WTC11 (cell line): ENCODE results near the gene PTPRT. TPM values are rescaled to one million over a fixed set of nuclear protein-coding genes. Genes with fewer than 3 reads are reported as not detected.

ENCODE experiments used
- ATAC-seq: fragments of 200-7000 bp; cut with Tn5 transposase; 2 replicates; pipeline ENCODE4 v1.10.0; 2021; ENCODE audit warnings: mild to moderate bottlenecking, moderate library complexity
- CTCF ChIA-PET: fragments of 300-600 bp; sonication (Branson Sonifier 250); formaldehyde crosslinking; loops from one replicate; lab custom pipeline; 2021; ENCODE audit warnings: antibody characterized with exemption; lab: Charles Lee
- POLR2A ChIA-PET: fragments of 350-600 bp; sonication (Branson Sonifier 250); formaldehyde crosslinking; loops from one replicate; lab custom pipeline; 2021; ENCODE audit warnings: antibody characterized with exemption; lab: Charles Lee
- DNase-seq: peaks from one replicate; pipeline ENCODE4 v3.0.0; 2021; ENCODE audit warnings: low spot score
- H3K27ac Mint-ChIP-seq: 2 replicates; pipeline ENCODE4 v1.8.0; 2021; ENCODE audit warnings: mixed read lengths
- H3K27me3 Mint-ChIP-seq: 2 replicates; pipeline ENCODE4 v1.8.0; 2021; ENCODE audit warnings: low read depth, mild to moderate bottlenecking, moderate library complexity, mixed read lengths
- H3K36me3 Mint-ChIP-seq: 2 replicates; pipeline ENCODE4 v1.8.0; 2021; ENCODE audit warnings: mixed read lengths
- H3K4me1 Mint-ChIP-seq: 2 replicates; pipeline ENCODE4 v1.8.0; 2022; ENCODE audit warnings: mixed read lengths
- H3K4me3 Mint-ChIP-seq: 2 replicates; pipeline ENCODE4 v1.8.0; 2021; ENCODE audit warnings: mild to moderate bottlenecking, moderate library complexity, mixed read lengths
- H3K9me3 Mint-ChIP-seq: 2 replicates; pipeline ENCODE4 v1.8.0; 2021; ENCODE audit warnings: mixed read lengths
- AFF4 ChIP-seq: sonication (generic); formaldehyde crosslinking; IDR thresholded peaks from 2 replicates; pipeline ENCODE4 v1.8.1; 2023; ENCODE audit warnings: mild to moderate bottlenecking, missing genetic modification reagents, borderline replicate concordance
- AR ChIP-seq: fragments of 250-450 bp; sonication (Bioruptor Pico); IDR thresholded peaks from 2 replicates; pipeline ENCODE4 v1.9.0; 2021; ENCODE audit warnings: mild to moderate bottlenecking
- CBFB ChIP-seq: sonication (generic); formaldehyde crosslinking; IDR thresholded peaks from 2 replicates; pipeline ENCODE4 v1.8.1; 2022; ENCODE audit warnings: mild to moderate bottlenecking, low read depth, missing genetic modification reagents
- FOXP4 ChIP-seq: sonication (generic); formaldehyde crosslinking; IDR thresholded peaks from 2 replicates; pipeline ENCODE4 v1.8.0; 2022; ENCODE audit warnings: mild to moderate bottlenecking, missing genetic modification reagents
- NFE2L1 ChIP-seq: sonication (generic); formaldehyde crosslinking; IDR thresholded peaks from 2 replicates; pipeline ENCODE4 v1.8.1; 2023; ENCODE audit warnings: missing genetic modification reagents
- PREB ChIP-seq: sonication (generic); formaldehyde crosslinking; IDR thresholded peaks from 2 replicates; pipeline ENCODE4 v1.8.1; 2022; ENCODE audit warnings: mild to moderate bottlenecking, missing genetic modification reagents, moderate library complexity, borderline replicate concordance
- SP1 ChIP-seq: sonication (generic); formaldehyde crosslinking; conservative IDR thresholded peaks from 2 replicates; pipeline ENCODE4 v1.8.1; 2022; ENCODE audit warnings: missing genetic modification reagents
- TCF7 ChIP-seq: sonication (generic); formaldehyde crosslinking; IDR thresholded peaks from 2 replicates; pipeline ENCODE4 v1.8.0; 2022; ENCODE audit warnings: mild to moderate bottlenecking, low read depth, missing genetic modification reagents, moderate library complexity
- TP53 ChIP-seq: sonication (generic); formaldehyde crosslinking; IDR thresholded peaks from 2 replicates; pipeline ENCODE4 v1.8.1; 2023; ENCODE audit warnings: mild to moderate bottlenecking, missing genetic modification reagents
- ZBTB43 ChIP-seq: sonication (generic); formaldehyde crosslinking; IDR thresholded peaks from 2 replicates; pipeline ENCODE4 v1.8.1; 2023; ENCODE audit warnings: mild to moderate bottlenecking, missing genetic modification reagents
- ZNF121 ChIP-seq: sonication (generic); formaldehyde crosslinking; IDR thresholded peaks from 2 replicates; pipeline ENCODE4 v1.8.0; 2023; ENCODE audit warnings: missing genetic modification reagents
- ZSCAN18 ChIP-seq: fragments of 250-450 bp; sonication (Bioruptor Pico); IDR thresholded peaks from 2 replicates; pipeline ENCODE4 v2.1.2; 2022; ENCODE audit warnings: mild to moderate bottlenecking, moderate library complexity
- total RNA-seq: library from RNA; stranded (reverse); gene quantifications from 3 replicates; pipeline ENCODE4 v1.2.3, GENCODE V29; 2021

The PTPRT gene
- total RNA-seq, 1 experiment from 2014 or later, result 1.1 TPM

- no peak for ATAC-seq
- CTCF ChIA-PET, result no interaction called here
- no peaks in the 10 kb centered on the region for H3K9me3 Mint-ChIP-seq
These were observed 51.5 kb downstream of the PTPRT start for GRCh38 chr20:43138061-43138770.

GRCh38 chr20:43137160-43137559, 52.5 kb downstream of the PTPRT start:
- no peaks in the 10 kb centered on the region for H3K36me3 Mint-ChIP-seq
- H3K4me1 Mint-ChIP-seq, result peaks cover 29% of the 10 kb centered on the region
- no peak overlapping the region for H3K27ac Mint-ChIP-seq
- no peaks in the 10 kb centered on the region for H3K9me3 Mint-ChIP-seq
- ATAC-seq (no peak), DNase-seq (no peak)
- no peaks in the 10 kb centered on the region for H3K27me3 Mint-ChIP-seq
- ChIA-PET POLR2A (no interaction called here), CTCF (no interaction called here)
- TF ChIP-seq TP53 (CRISPR knock-in tag) (no peak), SP1 (CRISPR knock-in tag) (no peak), PREB (CRISPR knock-in tag) (no peak), ZSCAN18 (no peak), ZNF121 (CRISPR knock-in tag) (no peak), ZBTB43 (no peak), TCF7 (CRISPR knock-in tag) (no peak), NFE2L1 (CRISPR knock-in tag) (no peak), AFF4 (no peak)
- H3K4me3 Mint-ChIP-seq, result no peak overlapping the region

More at GRCh38 chr20:43138061-43138770, 51.5 kb downstream of the PTPRT start:
- H3K4me3 Mint-ChIP-seq, result no peak overlapping the region
- no peak for DNase-seq
- H3K4me1 Mint-ChIP-seq, result peaks cover 29% of the 10 kb centered on the region
- POLR2A ChIA-PET, result no interaction called here
- H3K36me3 Mint-ChIP-seq, result no peaks in the 10 kb centered on the region
- no peak for TF ChIP-seq AR (CRISPR knock-in tag)
- no peak for TF ChIP-seq FOXP4 (CRISPR knock-in tag)
- no peak for TF ChIP-seq CBFB (CRISPR knock-in tag)
- no peak overlapping the region for H3K27ac Mint-ChIP-seq
- no peaks in the 10 kb centered on the region for H3K27me3 Mint-ChIP-seq
